SU-DHL-6 (cell line): Measurements from ENCODE around the gene TEKTIP1.

Source experiments
- H2AFZ ChIP-seq: fragments of 200-600 bp; sonication (generic); 2 replicates; pipeline ENCODE4 v1.6.1; 2014; ENCODE audit warnings: low read depth, mild to moderate bottlenecking, moderate library complexity, mixed read lengths, antibody characterized with exemption, low read length; ENCODE audit not compliant: severe bottlenecking
- H3F3A ChIP-seq: fragments of 200-600 bp; shearing (Covaris generic); 2 replicates; pipeline ENCODE4 v1.6.0; 2016; ENCODE audit warnings: antibody characterized with exemption, mild to moderate bottlenecking; ENCODE audit not compliant: insufficient read depth
- H3K27ac ChIP-seq: fragments of 200-600 bp; sonication (generic); 2 replicates; pipeline ENCODE4 v1.5.1; 2016; ENCODE audit warnings: low read depth, mild to moderate bottlenecking, low read length, moderate library complexity, mixed read lengths
- H3K27me3 ChIP-seq: fragments of 200-600 bp; sonication (generic), shearing (Covaris generic); 2 replicates; pipeline ENCODE4 v1.6.0; 2014; ENCODE audit warnings: mild to moderate bottlenecking, low read length
- H3K36me3 ChIP-seq: fragments of 200-600 bp; sonication (generic); 2 replicates; pipeline ENCODE4 v1.6.1; 2014; ENCODE audit warnings: mild to moderate bottlenecking, low read length, mixed read lengths
- H3K4me2 ChIP-seq: fragments of 300-600, 200-600 bp; shearing (Covaris generic), sonication (generic); 2 replicates; pipeline ENCODE4 v1.6.0; 2014; ENCODE audit warnings: low read length, low read depth, mild to moderate bottlenecking; ENCODE audit not compliant: poor library complexity, severe bottlenecking
- H3K4me3 ChIP-seq: fragments of 200-600 bp; sonication (generic); 2 replicates; pipeline ENCODE4 v1.5.1; 2014; ENCODE audit warnings: antibody characterized with exemption, low read length, mild to moderate bottlenecking, mixed read lengths; ENCODE audit not compliant: insufficient read depth, poor library complexity, severe bottlenecking
- H3K79me2 ChIP-seq: fragments of 200-600 bp; sonication (generic); 2 replicates; pipeline ENCODE4 v1.6.1; 2014; ENCODE audit warnings: mild to moderate bottlenecking, low read length, moderate library complexity; ENCODE audit not compliant: insufficient read depth
- H3K9ac ChIP-seq: fragments of 200-600 bp; sonication (generic); 2 replicates; pipeline ENCODE4 v1.7.0; 2014; ENCODE audit warnings: mild to moderate bottlenecking, low read length
- H3K9me2 ChIP-seq: fragments of 200-600 bp; sonication (generic); replicated peaks from 2 replicates; pipeline ENCODE4 v1.6.1; 2014; ENCODE audit warnings: low read length; ENCODE audit not compliant: insufficient read depth
- H3K9me3 ChIP-seq: fragments of 200-600 bp; sonication (generic); 2 replicates; pipeline ENCODE4 v1.6.1; 2014; ENCODE audit warnings: low read length, mixed read lengths; ENCODE audit not compliant: insufficient read depth
- H4K20me1 ChIP-seq: fragments of 200-600 bp; sonication (generic); 2 replicates; pipeline ENCODE4 v1.6.1; 2014; ENCODE audit warnings: low read depth, mild to moderate bottlenecking, antibody characterized with exemption, low read length, moderate library complexity, mixed read lengths
- CTCF ChIP-seq: fragments of 200-600 bp; sonication (generic); IDR thresholded peaks from one replicate; pipeline ENCODE4 v1.5.1; 2017; ENCODE audit warnings: antibody characterized with exemption, mild to moderate bottlenecking, low read length, moderate library complexity; ENCODE audit not compliant: insufficient read depth, poor library complexity, severe bottlenecking
- EZH2phosphoT487 ChIP-seq: fragments of 200-600 bp; sonication (generic), shearing (Covaris generic); conservative IDR thresholded peaks from 2 replicates; pipeline ENCODE4 v1.6.1; 2018; ENCODE audit warnings: mild to moderate bottlenecking, antibody characterized with exemption, low read length, moderate library complexity, mixed read lengths

Gene TEKTIP1

GRCh38 chr19:3543150-3544057 lies 4.4 kb downstream of the TEKTIP1 start:
- H3K4me2 ChIP-seq, result no peak overlapping the region
- no peak overlapping the region for H3K9ac ChIP-seq
- no peaks in the 10 kb centered on the region for H3K36me3 ChIP-seq
- H3K27me3 ChIP-seq, result no peaks in the 10 kb centered on the region
- no peak overlapping the region for H2AFZ ChIP-seq
- TF ChIP-seq EZH2phosphoT487, result no peak
- TF ChIP-seq CTCF, result no peak
- H3F3A ChIP-seq, result no peaks in the 10 kb centered on the region
- no peak overlapping the region for H3K27ac ChIP-seq
- no peak overlapping the region for H3K4me3 ChIP-seq
- no peaks in the 10 kb centered on the region for H4K20me1 ChIP-seq
- H3K9me3 ChIP-seq, result no peaks in the 10 kb centered on the region
- no peaks in the 10 kb centered on the region for H3K9me2 ChIP-seq
- no peaks in the 10 kb centered on the region for H3K79me2 ChIP-seq

GRCh38 chr19:3544058-3544376 lies 5.0 kb downstream of the TEKTIP1 start:
- no peak overlapping the region for H3K9ac ChIP-seq
- H3K4me2 ChIP-seq, result no peak overlapping the region
- no peak overlapping the region for H2AFZ ChIP-seq
- H3F3A ChIP-seq, result no peaks in the 10 kb centered on the region
- TF ChIP-seq EZH2phosphoT487, result no peak
- TF ChIP-seq CTCF, result no peak
- no peak overlapping the region for H3K27ac ChIP-seq
- H4K20me1 ChIP-seq, result no peaks in the 10 kb centered on the region
- no peak overlapping the region for H3K4me3 ChIP-seq
- no peaks in the 10 kb centered on the region for H3K79me2 ChIP-seq
- no peaks in the 10 kb centered on the region for H3K9me3 ChIP-seq
- no peaks in the 10 kb centered on the region for H3K9me2 ChIP-seq
- no peaks in the 10 kb centered on the region for H3K36me3 ChIP-seq
- no peaks in the 10 kb centered on the region for H3K27me3 ChIP-seq

GRCh38 chr19:3544742-3545668 lies 6.0 kb downstream of the TEKTIP1 start:
- peak; percentile 94 for TF ChIP-seq CTCF
- no peak for TF ChIP-seq EZH2phosphoT487
- H3K27ac ChIP-seq, result no peak overlapping the region

More at GRCh38 chr19:3544742-3545668, 6.0 kb downstream of the TEKTIP1 start:
- H2AFZ ChIP-seq, result no peak overlapping the region
- H3K79me2 ChIP-seq, result no peaks in the 10 kb centered on the region
- no peaks in the 10 kb centered on the region for H3K9me2 ChIP-seq
- no peak overlapping the region for H3K9ac ChIP-seq
- no peaks in the 10 kb centered on the region for H4K20me1 ChIP-seq
- H3K4me3 ChIP-seq, result no peak overlapping the region
- no peaks in the 10 kb centered on the region for H3F3A ChIP-seq
- no peaks in the 10 kb centered on the region for H3K36me3 ChIP-seq
- no peak overlapping the region for H3K4me2 ChIP-seq
- no peaks in the 10 kb centered on the region for H3K27me3 ChIP-seq
- H3K9me3 ChIP-seq, result no peaks in the 10 kb centered on the region
